NCI-H526 treated with DMSO at 0.1 percent for 48 hours (cell line): ENCODE data around the gene CCDC177.
A peak's percentile ranks its signal among the peaks of the same experiment; 100 is the strongest.

Experiments used
- DNase-seq: peaks from one replicate; lab custom pipeline; 2025; lab: John Stamatoyannopoulos, UW

Gene CCDC177

DNA sequence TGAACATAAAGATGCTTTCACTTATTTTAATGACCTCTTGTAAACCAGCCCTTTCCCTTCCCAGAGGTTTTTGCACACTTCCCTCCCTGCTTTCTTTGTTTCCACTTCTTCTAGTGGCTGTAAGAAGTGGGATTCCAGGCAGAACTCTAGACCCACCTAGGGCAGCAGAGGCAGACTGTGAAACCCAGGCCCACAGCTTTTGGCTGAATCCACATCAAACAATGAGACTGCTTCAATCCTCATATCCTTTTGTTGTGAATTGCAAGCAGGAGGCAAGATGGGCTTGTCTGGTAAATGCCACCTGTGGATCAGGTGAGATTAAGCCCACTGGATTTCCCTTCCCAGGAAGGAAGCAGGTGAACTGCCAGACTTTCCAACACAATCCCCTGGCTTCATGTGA, 12.8 kb downstream of the CCDC177 start:
- DNase-seq = no peak

DNA sequence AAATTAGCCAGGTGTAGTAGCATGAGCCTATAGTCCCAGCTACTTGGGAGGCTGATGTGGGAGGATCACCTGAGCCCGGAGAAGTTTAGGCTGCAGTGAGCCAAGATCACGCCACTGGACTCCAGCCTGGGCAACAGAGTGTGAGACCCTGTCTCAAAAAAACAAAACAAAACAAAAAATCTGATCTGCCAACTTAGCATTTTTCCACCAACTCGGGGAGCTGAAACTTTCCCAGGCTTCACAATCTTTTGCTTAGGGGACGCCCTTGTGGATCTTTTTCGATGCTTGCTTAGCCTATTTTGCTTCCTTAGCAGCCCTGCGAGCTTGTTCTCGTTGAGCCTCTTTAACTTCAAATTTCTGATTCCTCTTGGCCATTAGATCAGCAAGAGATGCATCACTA, 13.8 kb downstream of the CCDC177 start:
- no peak for DNase-seq

DNA sequence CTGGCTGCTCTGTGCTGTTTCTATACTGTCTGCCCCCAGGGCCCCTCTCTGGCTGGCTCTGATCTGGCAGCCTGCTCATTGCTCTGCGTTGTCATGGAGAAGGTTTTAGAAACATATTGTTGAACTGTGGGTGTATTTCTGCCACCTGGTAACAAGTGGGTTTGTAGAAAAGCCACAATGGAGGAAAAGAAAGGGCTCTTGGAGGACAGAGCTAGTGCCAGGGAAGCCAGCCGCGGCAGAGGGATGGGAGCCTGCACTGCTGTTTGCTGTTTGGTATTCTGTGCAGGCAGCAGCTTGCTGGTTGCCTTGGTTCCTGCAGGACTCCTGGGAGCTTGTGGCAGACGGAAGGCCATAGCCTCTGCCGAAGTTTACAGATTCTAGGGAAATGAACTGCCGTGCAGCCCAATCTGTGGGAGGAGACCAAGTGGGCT, 15.1 kb downstream of the CCDC177 start:
- peak; percentile 87 for DNase-seq

DNA sequence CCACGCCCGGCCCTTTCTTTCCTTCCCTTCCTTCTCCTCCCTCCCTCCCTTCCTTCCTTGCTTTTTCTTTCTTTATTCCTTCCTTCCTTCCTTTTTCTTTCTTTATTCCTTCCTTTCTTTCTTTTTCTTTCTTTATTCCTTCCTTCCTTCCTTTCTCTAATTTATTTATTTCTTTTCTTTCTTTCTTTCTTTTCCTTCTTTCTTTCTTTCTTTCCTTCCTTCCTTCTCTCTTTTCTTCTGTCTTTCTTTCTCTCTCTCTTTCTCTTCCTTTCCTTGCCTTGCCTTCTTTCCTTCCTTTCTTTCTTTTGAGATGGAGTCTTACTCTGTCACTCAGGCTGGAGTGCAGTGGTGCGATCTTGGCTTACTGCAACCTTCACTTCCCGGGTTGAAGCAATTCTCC, 15.9 kb downstream of the CCDC177 start:
- DNase-seq = no peak

DNA sequence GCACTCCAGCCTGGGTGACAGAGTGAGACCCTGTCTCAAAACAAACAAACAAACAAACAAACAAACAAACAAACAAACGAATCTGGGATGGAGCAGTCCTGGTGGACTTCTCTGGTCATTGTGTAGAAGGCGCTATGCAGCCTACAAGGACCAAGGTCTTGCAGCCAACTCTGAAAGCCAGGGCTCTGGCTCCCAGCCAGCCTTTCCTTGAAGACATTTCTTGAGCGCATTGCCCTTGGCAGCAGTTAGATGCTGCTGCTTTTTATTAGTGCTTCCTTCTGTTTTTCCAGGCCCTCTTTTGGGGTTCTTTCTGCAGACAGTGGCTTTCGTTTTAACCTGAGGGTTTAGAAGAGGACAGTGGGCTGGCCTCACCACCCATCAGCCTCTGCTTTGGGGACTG, 20.2 kb downstream of the CCDC177 start:
- DNase-seq = no peak

DNA sequence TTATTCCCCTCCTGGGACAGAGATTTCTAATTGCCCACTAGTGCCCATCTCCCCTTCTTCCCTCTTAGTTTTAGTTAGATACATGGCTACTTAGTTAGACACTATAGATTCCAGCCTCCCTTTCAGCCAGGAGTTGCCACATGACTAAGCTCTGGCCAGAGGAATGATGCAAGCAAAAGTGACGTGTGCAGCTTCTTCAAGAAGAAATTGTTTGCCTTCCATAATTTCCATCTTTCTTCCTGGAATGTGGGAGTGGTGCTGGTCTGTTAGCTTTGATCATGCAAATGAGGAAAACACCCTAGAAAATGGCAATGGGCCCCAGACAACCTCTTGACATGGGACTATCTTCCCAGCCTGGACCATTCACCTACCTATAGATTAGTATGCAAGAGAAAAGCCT, 21.4 kb downstream of the CCDC177 start:
- no peak for DNase-seq

DNA sequence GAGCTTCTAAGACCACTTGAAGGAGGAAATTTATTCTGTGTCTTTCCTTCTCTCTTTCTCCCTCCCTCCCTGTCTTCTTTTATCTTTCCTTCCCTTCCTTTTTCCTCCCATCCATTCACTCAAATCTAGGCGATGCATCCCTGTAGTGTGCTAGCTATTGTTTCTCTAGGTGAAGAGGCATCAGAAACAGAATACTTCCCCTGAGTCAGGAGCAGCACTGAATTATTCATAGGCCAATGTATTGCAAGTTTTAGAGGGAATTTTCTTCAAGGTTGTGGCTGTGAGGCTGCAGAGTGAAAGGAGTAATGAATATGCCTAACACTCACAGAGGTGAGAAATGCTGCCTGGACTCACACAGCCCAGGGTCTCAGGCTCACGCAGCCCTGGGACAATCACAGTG, 23.2 kb downstream of the CCDC177 start:
- DNase-seq = no peak

DNA sequence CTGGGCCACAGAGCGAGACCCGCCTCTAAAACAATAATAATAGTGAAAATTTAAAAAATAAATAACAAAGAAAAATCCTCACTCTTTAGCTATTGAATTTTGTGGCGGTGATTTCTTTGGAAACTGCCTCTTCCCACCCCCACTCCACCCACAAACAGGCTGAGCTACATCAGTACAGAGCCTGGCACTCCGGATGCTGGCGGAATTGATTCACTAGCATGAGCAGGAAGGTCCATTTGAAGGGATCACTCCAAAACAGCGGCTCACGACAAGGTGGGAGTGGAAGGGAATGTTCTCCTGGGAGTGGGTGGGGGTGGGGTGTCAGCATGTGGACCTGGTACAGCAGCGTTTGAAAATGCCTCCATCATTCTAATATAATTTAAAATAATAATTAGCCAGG, 26.1 kb downstream of the CCDC177 start:
- no peak for DNase-seq

DNA sequence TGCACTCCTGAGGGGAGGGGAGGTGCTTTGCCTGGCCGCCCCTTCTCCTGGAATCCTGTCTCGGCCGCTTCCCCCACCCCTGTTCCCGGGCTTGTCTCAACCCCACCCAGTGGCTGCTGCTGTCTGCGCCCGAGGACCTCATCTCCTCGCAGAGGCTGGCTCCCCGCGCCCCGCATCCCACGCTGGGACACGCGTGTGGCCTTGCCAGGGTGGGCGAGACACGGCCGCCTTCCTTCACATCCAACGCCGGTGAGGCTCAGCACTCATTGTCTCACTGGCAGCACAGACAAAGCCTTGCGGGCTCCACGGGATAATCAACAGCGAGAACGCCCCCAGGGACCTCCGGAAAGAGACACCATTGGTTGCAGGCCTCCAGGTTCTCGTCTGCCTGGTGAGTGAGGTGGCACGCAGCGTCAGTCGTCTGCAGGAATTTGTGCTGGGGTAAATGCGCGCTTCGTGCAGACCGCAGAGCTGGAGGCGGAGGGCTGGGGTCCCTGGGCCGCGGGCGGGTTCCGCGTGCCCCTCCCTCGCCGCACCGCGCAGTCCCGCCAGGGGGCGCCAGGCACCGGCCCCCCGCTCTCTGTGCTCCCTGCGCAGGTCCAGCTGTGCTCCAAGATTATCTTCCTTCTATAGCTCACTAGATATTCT, 26.8 kb downstream of the CCDC177 start:
- DNase-seq = peak; percentile 32

DNA sequence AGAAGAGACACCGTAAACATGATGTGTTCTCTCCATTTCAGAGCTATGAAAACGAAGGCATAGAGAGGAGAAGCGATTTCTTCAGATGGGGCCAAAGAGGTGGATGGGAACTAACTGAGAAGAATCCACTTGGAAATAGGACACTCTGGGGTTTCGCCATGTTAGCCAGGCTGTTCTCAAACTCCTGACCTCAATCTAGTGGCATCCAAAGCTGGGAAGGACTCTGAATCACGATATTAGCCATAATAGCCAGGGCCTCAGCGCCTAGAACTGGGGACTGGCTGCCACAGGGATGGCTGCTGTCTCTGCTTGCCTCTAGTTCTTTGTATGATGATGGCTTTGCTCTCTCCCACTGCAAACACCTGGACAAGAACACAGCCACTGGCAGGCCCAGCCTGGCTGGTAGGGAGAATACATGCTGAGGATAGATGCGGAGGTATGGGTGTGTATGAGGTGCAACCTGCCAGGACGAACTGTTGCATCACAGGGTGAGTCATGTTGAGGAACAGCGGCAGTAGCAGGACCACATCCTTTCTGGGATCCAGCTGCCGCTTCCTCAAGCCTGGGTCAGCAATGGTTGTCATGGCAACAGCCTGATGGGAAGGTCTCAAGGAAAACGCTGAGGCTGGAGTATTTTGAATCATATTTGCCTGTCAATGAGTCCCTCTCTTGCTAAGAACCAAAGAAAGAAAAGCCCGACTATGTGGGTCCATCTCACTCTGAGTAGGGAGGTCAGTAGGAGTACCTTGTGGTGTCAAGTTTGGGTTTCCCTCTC, 31.1 kb downstream of the CCDC177 start:
- no peak for DNase-seq

DNA sequence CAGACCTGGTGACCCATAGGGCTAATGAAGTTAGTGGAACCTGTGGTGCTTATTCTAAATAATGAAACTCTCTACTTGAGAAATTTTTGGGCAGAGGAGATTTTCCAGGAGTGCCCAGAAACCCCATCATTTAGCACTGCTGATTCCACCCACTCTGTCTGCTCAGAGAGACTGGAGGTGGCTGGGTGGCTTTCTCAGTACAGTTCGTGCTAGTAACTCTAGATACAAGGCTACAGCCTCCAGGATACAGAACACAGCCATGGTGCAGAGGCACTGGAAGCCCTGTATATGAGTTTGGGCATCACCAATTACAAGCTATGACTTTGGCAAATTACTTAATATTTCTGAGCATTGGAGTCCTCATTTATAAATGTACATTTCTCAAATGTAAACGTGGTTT, 32.4 kb downstream of the CCDC177 start:
- no peak for DNase-seq

DNA sequence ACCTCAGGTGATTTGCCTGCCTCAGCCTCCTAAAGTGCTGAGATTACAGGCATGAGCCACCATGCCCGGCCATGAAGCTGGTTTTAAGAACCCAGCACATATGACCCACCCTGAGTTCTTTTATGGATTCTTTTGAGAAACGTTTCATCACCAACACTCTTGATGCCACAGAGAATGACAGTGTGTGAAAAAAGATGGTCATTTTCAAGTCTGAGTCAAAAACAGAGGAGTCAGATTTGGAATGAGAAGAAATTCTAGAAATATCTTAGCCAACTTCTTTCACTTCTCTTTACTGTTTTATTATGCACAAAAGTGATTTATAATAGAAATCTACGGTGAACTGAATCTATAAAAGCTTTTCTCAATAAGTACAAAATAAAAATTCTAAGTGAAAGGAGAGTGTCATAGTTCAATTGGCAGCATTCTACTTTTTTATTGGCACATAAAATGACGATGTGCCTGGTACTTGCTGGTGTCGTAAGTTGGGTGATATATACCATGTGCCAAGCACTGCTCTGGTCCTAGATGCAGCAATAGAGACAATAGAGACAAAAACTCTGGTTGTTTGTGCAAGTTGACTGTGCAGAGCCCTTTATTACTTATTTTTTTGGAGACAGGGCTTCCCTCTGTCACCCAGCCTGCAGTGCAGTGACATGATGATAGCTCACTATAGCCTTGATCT, 33.9 kb downstream of the CCDC177 start:
- DNase-seq = no peak

DNA sequence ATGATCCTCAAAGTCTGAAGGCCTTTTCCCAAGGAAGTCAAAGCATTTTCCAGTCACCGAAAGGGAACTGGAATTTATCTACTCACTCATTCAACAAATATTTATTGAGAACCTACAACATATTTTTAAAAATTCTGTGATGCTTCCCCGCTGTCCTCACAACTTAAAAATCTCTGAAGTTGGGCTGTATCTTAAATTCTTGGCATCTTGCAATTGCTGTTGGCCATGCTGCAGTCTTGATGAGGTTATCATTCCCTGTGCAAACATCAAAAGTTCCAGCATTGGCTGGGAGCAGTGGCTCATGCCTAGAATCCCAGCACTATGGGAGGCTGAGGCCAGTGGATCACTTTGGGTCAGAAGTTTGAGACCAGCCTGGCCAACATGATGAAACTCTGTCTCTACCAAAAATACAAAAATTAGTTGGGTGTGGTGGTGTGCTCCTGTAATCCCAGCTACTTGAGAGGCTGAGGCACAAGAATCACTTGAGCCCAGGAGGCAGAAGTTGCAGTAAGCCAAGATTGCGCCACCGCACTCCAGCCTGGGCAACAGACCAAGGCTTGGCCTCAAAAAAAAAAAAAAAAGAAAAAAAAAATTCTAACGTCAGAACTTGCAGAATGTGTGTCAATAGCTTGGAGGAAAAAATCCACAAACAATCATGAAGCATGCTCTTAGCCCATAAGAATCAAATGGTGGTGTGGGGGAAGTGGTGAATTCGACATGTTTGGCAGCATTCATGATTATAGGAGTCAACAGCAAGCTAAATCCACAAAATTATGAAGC, 34.9 kb downstream of the CCDC177 start:
- DNase-seq = no peak

DNA sequence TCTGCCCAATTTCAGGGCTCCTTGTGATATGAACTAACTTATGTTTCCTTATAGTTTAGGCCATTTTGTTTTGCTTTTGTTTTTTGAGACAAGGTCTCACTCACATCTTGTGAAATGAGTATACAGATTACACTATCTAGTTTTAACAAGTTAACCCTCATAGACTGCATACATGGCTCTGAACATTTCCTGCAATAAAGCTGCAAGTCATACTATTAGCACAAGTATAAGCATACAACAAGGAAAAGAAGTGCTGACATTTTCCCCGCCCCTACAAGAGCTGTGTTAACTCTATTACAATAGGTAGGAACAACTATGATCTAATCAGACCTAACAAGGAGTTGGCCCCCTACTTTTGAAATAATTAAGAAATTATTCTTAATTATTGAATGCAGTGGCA, 35.9 kb downstream of the CCDC177 start:
- no peak for DNase-seq

DNA sequence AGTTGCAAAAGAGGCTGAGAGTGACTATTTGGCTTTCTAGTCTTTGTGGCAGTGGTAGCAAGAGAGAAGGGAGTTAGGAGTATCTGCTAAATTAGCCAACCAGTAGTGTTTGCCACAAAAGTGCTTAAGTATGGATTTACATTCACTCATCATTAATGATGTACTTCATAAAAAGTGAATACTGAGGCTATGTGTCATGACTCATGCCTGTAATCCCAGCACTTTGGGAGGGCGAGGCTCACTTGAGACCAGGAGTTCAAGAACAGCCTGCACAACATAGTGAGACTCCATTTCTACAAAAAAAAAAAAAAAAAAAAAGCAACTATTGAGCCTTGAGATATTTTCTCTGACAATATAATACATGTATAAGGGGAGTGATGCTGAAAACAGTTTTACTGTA, 36.8 kb downstream of the CCDC177 start:
- DNase-seq = no peak

DNA sequence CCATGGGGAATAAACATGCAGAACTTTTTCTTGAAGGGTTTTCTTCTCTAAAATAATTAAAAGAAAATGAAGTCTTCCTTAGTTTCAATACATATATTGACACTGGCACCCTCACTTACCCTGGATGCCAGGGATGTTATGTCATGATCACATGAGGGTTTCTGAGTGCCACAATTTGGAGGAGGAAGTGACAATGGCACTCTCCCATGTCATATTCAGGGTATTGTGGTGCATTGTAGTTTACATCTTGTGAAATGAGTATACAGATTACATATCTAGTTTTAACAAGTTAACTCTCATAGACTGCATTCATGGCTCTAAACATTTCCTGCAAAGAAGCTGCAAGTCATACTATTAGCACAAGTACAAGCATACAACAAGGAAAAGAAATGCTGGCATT, 37.7 kb downstream of the CCDC177 start:
- DNase-seq = no peak

DNA sequence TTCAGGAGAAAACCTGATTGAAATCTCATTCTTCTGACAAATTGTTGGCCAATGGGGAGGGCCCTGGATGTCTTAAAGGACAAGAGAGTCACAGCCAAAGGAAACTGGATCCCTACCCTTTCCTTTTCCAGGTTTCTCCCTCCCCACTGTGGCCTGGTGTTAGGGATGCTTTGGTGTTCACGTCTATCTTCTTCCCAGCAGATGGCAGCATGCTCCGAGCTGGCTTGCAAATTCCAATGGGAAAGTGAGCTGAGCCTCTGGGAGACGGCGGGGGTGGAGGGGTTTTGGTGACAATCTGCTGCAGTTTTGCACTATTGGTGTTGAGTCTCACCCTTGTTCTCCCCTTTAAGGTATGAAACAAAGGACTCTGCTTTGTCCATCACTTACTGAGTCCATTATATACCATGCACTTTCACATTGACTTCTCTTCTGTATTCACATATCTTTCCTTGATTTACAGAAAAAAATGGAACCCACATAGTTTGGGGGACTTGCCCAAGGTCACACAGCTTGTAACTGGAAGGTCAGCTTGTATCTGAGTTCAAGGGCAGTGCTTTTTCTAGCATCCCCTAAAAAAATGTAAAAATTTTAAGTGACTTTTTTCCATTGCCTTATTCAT, 39.3 kb downstream of the CCDC177 start:
- peak; percentile 8 for DNase-seq

DNA sequence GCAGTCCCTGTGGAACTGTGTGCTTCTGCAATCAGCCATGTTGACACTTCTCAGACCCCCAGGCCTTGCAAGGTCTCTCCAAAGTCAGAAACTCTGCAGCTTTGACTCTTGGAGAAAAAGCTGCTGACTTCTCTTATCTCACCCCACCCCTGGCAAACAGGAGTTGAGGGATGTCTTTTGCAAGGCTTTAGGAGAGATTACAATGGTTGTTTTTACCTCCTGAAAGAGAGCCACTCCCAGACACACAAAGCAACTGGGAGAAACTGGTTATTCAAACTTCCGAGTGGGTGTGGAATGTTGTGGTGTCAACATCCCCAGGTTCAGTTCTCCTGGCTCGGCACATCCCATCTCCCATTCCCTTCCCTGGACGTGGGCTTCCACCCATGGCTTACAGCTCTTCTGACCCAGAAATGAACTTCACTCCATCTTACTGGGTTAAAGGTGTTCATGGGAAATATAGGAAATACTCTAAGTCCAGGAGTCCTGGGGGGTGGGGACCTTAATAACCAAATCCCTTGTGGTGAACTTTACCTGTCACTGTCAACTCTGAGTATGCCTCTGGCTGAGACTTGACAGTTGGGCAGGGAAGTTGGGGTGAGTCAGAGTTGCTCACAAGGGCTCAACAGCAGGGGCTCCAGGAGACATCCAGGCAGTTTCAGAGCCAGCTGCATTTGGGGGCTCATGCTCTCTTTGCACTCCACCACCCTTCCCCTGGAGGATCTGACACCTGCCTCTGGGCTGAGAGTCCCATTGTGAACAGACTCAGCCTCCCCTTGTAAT, 41.9 kb downstream of the CCDC177 start:
- no peak for DNase-seq

DNA sequence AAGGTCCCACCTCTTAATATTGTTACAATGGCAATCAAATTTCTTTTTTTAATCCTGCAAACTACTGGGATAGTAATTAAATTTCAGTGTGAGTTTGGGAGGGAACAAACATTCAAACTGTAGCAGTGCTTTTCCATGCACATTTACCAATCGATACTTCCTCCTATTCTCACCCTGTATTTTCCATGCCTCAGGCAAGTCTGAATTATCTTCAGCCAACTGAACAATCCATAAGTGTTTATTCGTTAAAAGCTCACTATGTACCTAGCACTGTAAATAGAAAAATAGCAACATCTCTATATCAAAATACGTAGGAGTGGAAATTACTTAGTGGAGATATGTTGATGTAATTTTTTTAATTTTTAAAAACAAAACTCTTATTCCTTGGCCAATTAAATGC, 43.5 kb downstream of the CCDC177 start:
- DNase-seq = no peak

DNA sequence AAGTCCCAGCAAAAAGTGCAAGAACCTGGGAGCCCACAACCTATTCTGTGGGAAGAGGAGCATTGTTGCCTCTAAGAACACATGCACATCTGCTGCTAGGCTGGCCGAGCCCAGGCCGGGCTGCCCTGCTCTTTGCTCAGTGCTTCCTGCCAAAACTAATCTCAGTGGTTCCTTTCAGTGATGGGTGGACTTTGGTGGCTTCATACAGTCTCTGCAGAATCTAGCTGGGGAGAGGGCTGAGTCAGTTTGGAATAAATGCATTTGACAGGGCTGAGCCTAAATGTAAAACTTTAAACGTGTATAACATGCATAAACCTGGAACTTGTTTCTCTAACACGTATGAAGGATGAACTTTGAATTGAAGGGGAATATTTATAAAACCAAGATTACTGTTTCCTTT, 44.6 kb downstream of the CCDC177 start:
- no peak for DNase-seq

DNA sequence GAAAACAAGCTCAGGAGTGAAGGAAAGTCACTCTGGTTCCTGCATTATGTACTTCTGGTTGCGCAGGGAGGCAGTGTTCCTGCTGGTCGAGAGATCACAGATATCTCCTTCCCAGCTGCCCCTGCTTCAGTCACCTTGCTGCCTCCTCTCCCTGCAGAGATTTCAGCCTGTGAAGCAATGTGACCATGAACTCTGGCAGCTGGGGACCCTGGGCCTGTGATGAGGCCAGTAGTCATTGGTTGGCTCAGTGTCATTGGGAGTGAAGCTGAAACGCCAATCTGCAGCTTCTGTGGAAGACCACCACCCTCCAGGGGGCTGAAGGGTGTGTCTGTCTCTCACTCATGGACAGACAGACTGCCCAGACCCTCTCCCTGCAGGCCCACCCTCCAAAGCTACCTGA, 45.1 kb downstream of the CCDC177 start:
- DNase-seq = no peak
